ENCODE measurements around the gene MROH8.

GRCh38 chr20:37133952-37134351, 45.4 kb downstream of the MROH8 start:
- no peak for TF ChIP-seq CTCF (IDR thresholded peaks at IDR 0.05)
- no peak for TF ChIP-seq POLR2A (IDR thresholded peaks at IDR 0.05)
